A673 (cell line): Measurements from ENCODE around the gene HDAC4.

Source experiments
- EZH2 ChIP-seq: fragments of 200-600 bp; sonication (generic); IDR thresholded peaks from 2 replicates; pipeline ENCODE4 v1.6.1; 2017; ENCODE audit warnings: borderline replicate concordance, low read depth, mild to moderate bottlenecking, mixed read lengths, antibody characterized with exemption, low read length; ENCODE audit not compliant: poor library complexity, severe bottlenecking
- TF ChIP-seq, protein P1 (sequence below): fragments of 300-800, 200-600 bp; sonication (generic); conservative IDR thresholded peaks from 2 replicates; pipeline ENCODE4 v1.5.1; 2017; ENCODE audit warnings: low read depth, mild to moderate bottlenecking, antibody characterized with exemption, low read length, moderate library complexity, mixed read lengths

DNA sequence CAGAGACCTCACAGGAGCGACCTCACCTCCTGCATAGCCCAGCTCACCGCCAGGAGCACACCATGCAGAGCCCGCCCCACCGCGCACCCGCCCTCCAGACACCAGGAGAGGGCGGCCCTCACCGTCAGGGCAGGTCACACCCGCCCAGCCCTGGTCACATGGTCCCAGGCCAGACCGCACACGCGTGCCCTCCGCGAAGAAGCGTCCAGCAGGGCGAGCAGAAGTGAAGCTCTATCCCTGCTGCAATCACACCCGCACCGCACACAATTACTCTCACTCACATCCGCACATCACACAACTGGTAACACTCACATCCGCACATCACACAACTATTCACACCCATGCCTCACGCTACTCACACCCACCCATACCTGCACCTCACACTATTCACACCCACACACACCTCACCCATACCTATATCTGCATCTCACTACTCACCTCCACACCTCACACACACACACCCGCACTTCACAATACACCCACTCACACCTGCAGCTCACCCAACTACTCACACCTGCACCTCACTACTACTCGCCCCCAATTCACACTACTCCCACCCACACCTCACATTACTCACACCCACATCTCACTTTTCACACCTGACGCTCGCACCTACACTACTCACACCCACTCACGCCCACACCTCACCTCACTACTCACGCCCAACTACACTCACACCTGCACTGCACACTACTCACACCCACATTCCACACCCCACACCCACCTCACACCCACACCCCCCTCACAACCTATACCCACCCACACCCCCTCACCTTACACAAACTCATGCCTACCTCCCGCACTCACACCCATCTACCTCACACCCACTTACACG, 242.0 kb downstream of the HDAC4 start:
- TF ChIP-seq, protein P1, sequence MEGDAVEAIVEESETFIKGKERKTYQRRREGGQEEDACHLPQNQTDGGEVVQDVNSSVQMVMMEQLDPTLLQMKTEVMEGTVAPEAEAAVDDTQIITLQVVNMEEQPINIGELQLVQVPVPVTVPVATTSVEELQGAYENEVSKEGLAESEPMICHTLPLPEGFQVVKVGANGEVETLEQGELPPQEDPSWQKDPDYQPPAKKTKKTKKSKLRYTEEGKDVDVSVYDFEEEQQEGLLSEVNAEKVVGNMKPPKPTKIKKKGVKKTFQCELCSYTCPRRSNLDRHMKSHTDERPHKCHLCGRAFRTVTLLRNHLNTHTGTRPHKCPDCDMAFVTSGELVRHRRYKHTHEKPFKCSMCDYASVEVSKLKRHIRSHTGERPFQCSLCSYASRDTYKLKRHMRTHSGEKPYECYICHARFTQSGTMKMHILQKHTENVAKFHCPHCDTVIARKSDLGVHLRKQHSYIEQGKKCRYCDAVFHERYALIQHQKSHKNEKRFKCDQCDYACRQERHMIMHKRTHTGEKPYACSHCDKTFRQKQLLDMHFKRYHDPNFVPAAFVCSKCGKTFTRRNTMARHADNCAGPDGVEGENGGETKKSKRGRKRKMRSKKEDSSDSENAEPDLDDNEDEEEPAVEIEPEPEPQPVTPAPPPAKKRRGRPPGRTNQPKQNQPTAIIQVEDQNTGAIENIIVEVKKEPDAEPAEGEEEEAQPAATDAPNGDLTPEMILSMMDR: no peak
- TF ChIP-seq EZH2: no peak
